Panc1 (cell line): ENCODE measurements around the gene ARID2. TPM values are rescaled to one million over a fixed set of nuclear protein-coding genes. Genes with fewer than 3 reads are reported as not detected.

Experiments used
- ATAC-seq: fragments of 200-7000 bp; cut with Tn5 transposase; 2 replicates; pipeline ENCODE4 v1.9.1; 2020; ENCODE audit warnings: mild to moderate bottlenecking, moderate library complexity
- BruUV-seq: library from RNA; stranded (reverse); fragments of 400-500 nt; replicated peaks from 2 replicates; lab custom pipeline; 2021; lab: Mats Ljungman, UMichigan
- CTCF ChIA-PET: fragments of 300-600 bp; sonication (Branson Sonifier 250); formaldehyde crosslinking; loops from one replicate; lab custom pipeline; 2022; ENCODE audit warnings: antibody characterized with exemption; lab: Charles Lee
- POLR2A ChIA-PET: fragments of 300-600 bp; sonication (Branson Sonifier 250); formaldehyde crosslinking; loops from one replicate; lab custom pipeline; 2022; ENCODE audit warnings: antibody characterized with exemption; lab: Charles Lee
- DNase-seq: peaks from one replicate; pipeline ENCODE4 v3.0.0-alpha.2; 2010; ENCODE audit warnings: low read depth, low spot score
- H3K27ac ChIP-seq: 2 replicates; pipeline ENCODE4 v1.5.1; 2011; ENCODE audit warnings: mild to moderate bottlenecking, low read length, inconsistent platforms
- H3K27me3 ChIP-seq: fragments of 200-500 bp; sonication (Bioruptor generic); 2 replicates; pipeline ENCODE4 v1.6.0; 2014; ENCODE audit warnings: low read length, inconsistent platforms; ENCODE audit not compliant: control insufficient read depth, insufficient read depth
- H3K36me3 ChIP-seq: fragments of 200-500 bp; sonication (Bioruptor generic); 2 replicates; pipeline ENCODE4 v1.5.1; 2014; ENCODE audit warnings: inconsistent platforms, mild to moderate bottlenecking, low read length, moderate library complexity; ENCODE audit not compliant: control insufficient read depth, insufficient read depth
- H3K4me1 ChIP-seq: 2 replicates; pipeline ENCODE4 v1.5.1; 2011; ENCODE audit warnings: inconsistent platforms, mild to moderate bottlenecking, low read length, moderate library complexity; ENCODE audit not compliant: control insufficient read depth, insufficient read depth
- H3K4me3 ChIP-seq, 2 experiments: 2 replicates each; pipeline ENCODE4 v1.5.1; 2011 to 2012; ENCODE audit warnings: low read depth in 2 of 2, low read length in 2 of 2, mild to moderate bottlenecking in 2 of 2, inconsistent platforms in 1 of 2, moderate library complexity in 1 of 2
- H3K9me3 ChIP-seq: fragments of 200-500 bp; sonication (Bioruptor generic); 2 replicates; pipeline ENCODE4 v1.5.1; 2014; ENCODE audit warnings: low read depth, mild to moderate bottlenecking, inconsistent platforms, low read length, moderate library complexity; ENCODE audit not compliant: control insufficient read depth, insufficient read depth
- CTCF ChIP-seq: fragments of 450-650 bp; IDR thresholded peaks from 2 replicates; pipeline ENCODE4 v1.5.1; 2017; ENCODE audit warnings: mild to moderate bottlenecking
- POLR2AphosphoS5 ChIP-seq: IDR thresholded peaks from 2 replicates; pipeline ENCODE4 v1.6.1; 2012; ENCODE audit warnings: mild to moderate bottlenecking, low read depth, low read length, moderate library complexity
- REST ChIP-seq, 2 experiments: IDR thresholded peaks; 2 replicates each; pipeline ENCODE4 v1.6.1; 2011 to 2012; ENCODE audit warnings: low read depth in 2 of 2, control low read depth in 1 of 2, low read length in 1 of 2, mild to moderate bottlenecking in 1 of 2, moderate library complexity in 1 of 2; ENCODE audit not compliant: insufficient read depth in 1 of 2
- SIN3A ChIP-seq: IDR thresholded peaks from 2 replicates; pipeline ENCODE4 v1.6.1; 2012; ENCODE audit warnings: low read depth, mild to moderate bottlenecking, low read length, moderate library complexity, borderline replicate concordance; ENCODE audit not compliant: insufficient read depth
- TCF7L2 ChIP-seq: IDR thresholded peaks from 2 replicates; pipeline ENCODE4 v1.6.1; 2011; ENCODE audit warnings: mild to moderate bottlenecking, low read depth, low read length, inconsistent platforms
- in situ Hi-C: cut with HindIII; loops from 2 replicates; pipeline ENCODE4 v1.10.0; 2016; ENCODE audit warnings: low sequenced_read_pairs, low pct_unique_long_range_greater_than_20kb
- intact Hi-C: fragments of 100-400 bp; cut with micrococcal nuclease; formaldehyde crosslinking; loops from one replicate; pipeline ENCODE4 v1.10.0; 2022; ENCODE audit not compliant: unreplicated experiment
- total RNA-seq: library from RNA; stranded (reverse); gene quantifications from one replicate; pipeline ENCODE4 v1.2.1, GENCODE V29; 2021; ENCODE audit not compliant: unreplicated experiment

ARID2 gene
- total RNA-seq, 1 experiment from 2014 or later: 39.5 TPM

DNA sequence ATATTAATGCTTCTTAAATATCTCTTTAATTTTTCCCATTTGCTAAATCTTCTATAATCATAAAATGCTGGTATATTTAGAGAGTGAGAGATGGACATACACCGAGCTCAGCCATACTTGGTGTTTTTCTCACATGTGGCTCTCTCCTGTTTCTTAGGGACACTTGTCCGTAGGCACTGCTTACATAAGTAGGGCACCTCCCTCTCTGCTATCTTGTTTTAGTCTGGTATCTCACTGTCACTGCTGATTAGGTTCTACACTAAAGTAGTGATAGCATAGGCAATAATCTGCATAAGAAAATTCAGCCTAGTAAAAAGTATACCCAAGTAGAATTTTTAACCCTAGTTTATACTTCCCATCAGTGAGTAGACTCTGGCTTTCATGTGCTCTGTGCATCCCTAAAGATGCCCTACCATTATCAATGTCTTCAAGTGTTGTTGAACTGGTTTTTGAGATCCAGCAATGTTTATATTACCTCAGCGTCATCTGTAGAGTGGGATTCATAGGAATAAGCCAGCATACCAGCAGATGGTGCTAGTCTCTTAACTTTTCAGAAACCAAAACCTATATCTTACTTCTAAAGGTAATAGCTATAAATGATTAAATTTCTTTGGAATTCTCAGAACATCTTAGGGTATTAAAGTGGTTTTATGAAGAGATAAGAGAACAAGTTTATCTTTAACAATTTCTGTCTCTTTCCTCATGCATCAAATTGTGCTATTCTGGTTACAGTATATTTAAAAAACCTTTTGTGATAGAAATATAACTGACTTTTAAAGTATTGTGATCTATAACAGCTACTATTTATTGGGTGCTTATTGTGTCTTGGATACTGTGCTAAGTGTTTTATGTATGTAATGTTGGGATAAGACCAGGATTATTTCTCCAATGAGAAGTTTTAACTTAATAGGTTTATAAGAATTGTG is 32.9 kb downstream of the ARID2 start:
- Histone ChIP-seq H3K4me3 (no peak overlapping the region), H3K36me3 (peaks cover 3% of the 10 kb centered on the region), H3K27me3 (no peaks in the 10 kb centered on the region), H3K9me3 (no peaks in the 10 kb centered on the region), H3K27ac (no peak overlapping the region), H3K4me1 (no peaks in the 10 kb centered on the region)
- intact Hi-C loops: no loop called here
- in situ Hi-C loops: no loop called here
- TF ChIP-seq REST (IDR thresholded peaks at IDR 0.05; ENCODE audit: insufficient read depth in 1 of 2, low read depth in 2 of 2, low read length in 1 of 2) (no peak), CTCF (peak; percentile 70; the same call in 1 of the 2 replicates)
- no TSS peak for BruUV-seq
- peak; percentile 80 for ATAC-seq
- ChIA-PET POLR2A (no interaction called here), CTCF (interaction anchor here (0.6 kb wide), 1 partner anchor 138 kb away, joined by 3 read pairs; no protein-coding TSS in a partner anchor)
- DNase-seq: no peak

DNA sequence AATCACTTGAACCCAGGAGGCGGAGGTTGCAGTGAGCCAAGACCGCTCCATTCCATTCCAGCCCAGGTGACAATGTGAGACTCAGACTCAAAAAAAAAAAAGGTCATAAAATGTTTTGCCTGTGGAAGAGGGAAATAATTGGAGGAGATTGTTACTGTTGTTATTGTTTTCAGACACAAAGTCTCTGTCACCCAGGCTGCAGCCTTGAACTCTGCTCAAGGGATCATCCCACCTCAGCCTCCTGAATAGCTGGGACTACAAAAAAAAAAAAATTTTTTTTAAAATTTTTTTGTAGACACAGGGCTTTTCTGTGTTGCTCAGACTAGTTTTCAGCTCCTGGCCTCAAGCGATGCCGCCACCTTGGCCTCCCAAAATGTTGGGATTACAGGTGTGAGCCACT is 33.9 kb downstream of the ARID2 start:
- no TSS peak for BruUV-seq
- in situ Hi-C loops (no loop called here), intact Hi-C loops (no loop called here)
- no peaks in the 10 kb centered on the region; the same call in 1 of the 2 replicates for H3K36me3 ChIP-seq
- no peak overlapping the region for H3K4me3 ChIP-seq
- no peaks in the 10 kb centered on the region for H3K27me3 ChIP-seq
- DNase-seq (no peak), ATAC-seq (no peak)
- H3K4me1 ChIP-seq: no peaks in the 10 kb centered on the region
- CTCF ChIA-PET: no interaction called here
- POLR2A ChIA-PET: no interaction called here
- H3K9me3 ChIP-seq: no peaks in the 10 kb centered on the region; the same call in 1 of the 2 replicates
- no peak overlapping the region for H3K27ac ChIP-seq
- no peak for TF ChIP-seq CTCF
- no peak for TF ChIP-seq TCF7L2
- no peak for TF ChIP-seq SIN3A
- TF ChIP-seq REST (IDR thresholded peaks at IDR 0.05; ENCODE audit: insufficient read depth in 1 of 2, low read depth in 2 of 2, low read length in 1 of 2): no peak
- no peak for TF ChIP-seq POLR2AphosphoS5
